H1 (cell line): ENCODE measurements around the gene DPYSL3. TPM values are rescaled to one million over a fixed set of nuclear protein-coding genes. Genes with fewer than 3 reads are reported as not detected.

ENCODE experiments used
- CTCF ChIA-PET: fragments of 300-600 bp; sonication (Branson Sonifier 250); formaldehyde crosslinking; loops from one replicate; lab custom pipeline; 2021; ENCODE audit not compliant: partially characterized antibody; lab: Charles Lee
- POLR2A ChIA-PET: fragments of 300-600 bp; sonication (Branson Sonifier 250); formaldehyde crosslinking; loops from one replicate; lab custom pipeline; 2021; ENCODE audit warnings: inconsistent platforms; ENCODE audit not compliant: partially characterized antibody; lab: Charles Lee
- DNase-seq, 2 experiments: peaks; one replicate each; pipeline versions ENCODE4 v3.0.0 to v3.0.0-alpha.2; 2010 to 2022; ENCODE audit warnings: low spot score in 2 of 2, low read depth in 1 of 2, mixed read lengths in 1 of 2
- FAIRE-seq: peaks from 2 replicates; lab custom pipeline; 2011; peaks lifted over from hg19 to GRCh38; lab: Jason Lieb, UNC
- H2AFZ ChIP-seq: 2 replicates; pipeline ENCODE4 v1.8.1; 2012; ENCODE audit warnings: low read length, inconsistent platforms
- H2AK5ac ChIP-seq: 2 replicates; pipeline ENCODE4 v1.6.1; 2013; ENCODE audit warnings: low read depth, low read length
- H2BK120ac ChIP-seq: replicated peaks from 2 replicates; pipeline ENCODE3; 2013; ENCODE audit warnings: low read depth, low read length, inconsistent platforms
- H2BK12ac ChIP-seq: 2 replicates; pipeline ENCODE4 v1.6.1; 2013; ENCODE audit warnings: low read depth, low read length
- H2BK15ac ChIP-seq: 2 replicates; pipeline ENCODE4 v1.6.1; 2013; ENCODE audit warnings: low read length
- H2BK20ac ChIP-seq: 2 replicates; pipeline ENCODE4 v1.6.1; 2013; ENCODE audit warnings: low read length
- H2BK5ac ChIP-seq: 2 replicates; pipeline ENCODE4 v1.6.1; 2013; ENCODE audit warnings: low read depth, low read length
- H3K14ac ChIP-seq: 2 replicates; pipeline ENCODE4 v1.6.1; 2013; ENCODE audit warnings: inconsistent platforms; ENCODE audit not compliant: insufficient read length
- H3K18ac ChIP-seq: 2 replicates; pipeline ENCODE4 v1.6.1; 2013; ENCODE audit warnings: low read length; ENCODE audit errors: extremely low read depth
- H3K23ac ChIP-seq: 2 replicates; pipeline ENCODE4 v1.6.1; 2013; ENCODE audit warnings: inconsistent platforms; ENCODE audit not compliant: insufficient read length
- H3K23me2 ChIP-seq: 2 replicates; pipeline ENCODE4 v1.6.1; 2013; ENCODE audit warnings: low read depth, low read length
- H3K27ac ChIP-seq: 2 replicates; pipeline ENCODE4 v1.6.1; 2011; ENCODE audit warnings: low read depth, low read length, inconsistent platforms
- H3K27me3 ChIP-seq, 4 experiments: replicated peaks in 1 of 4; 1 replicate in 1 of 4; 2 replicates in 3 of 4; pipeline versions ENCODE4 v1.6.1 to v1.8.1; 2011 to 2013; ENCODE audit warnings: low read length in 3 of 4, mild to moderate bottlenecking in 3 of 4, inconsistent platforms in 2 of 4, mixed read lengths in 2 of 4, moderate library complexity in 1 of 4; ENCODE audit not compliant: control insufficient read depth in 3 of 4, insufficient read depth in 3 of 4; ENCODE audit errors: extremely low read depth in 1 of 4
- H3K36me3 ChIP-seq, 4 experiments: 2 replicates each; pipeline versions ENCODE4 v1.6.1 to v1.8.1; 2011 to 2013; ENCODE audit warnings: mild to moderate bottlenecking in 4 of 4, low read length in 3 of 4, moderate library complexity in 2 of 4, control low read depth in 1 of 4, inconsistent platforms in 1 of 4; ENCODE audit not compliant: insufficient read depth in 4 of 4, control insufficient read depth in 2 of 4
- H3K4ac ChIP-seq: replicated peaks from 2 replicates; pipeline ENCODE3; 2013; ENCODE audit warnings: low read length, low read depth, mixed read lengths, inconsistent platforms; ENCODE audit not compliant: insufficient read length
- H3K4me1 ChIP-seq, 4 experiments: replicated peaks in 1 of 4; 1 replicate in 1 of 4; 2 replicates in 3 of 4; pipeline versions ENCODE4 v1.6.1 to v1.8.1; 2011 to 2013; ENCODE audit warnings: low read length in 3 of 4, inconsistent platforms in 2 of 4, mixed read lengths in 1 of 4; ENCODE audit not compliant: insufficient read depth in 4 of 4, control insufficient read depth in 3 of 4
- H3K4me2 ChIP-seq, 2 experiments: 2 replicates each; pipeline versions ENCODE4 v1.6.1 to v1.8.1; 2011 to 2013; ENCODE audit warnings: low read depth in 2 of 2, low read length in 2 of 2, control low read depth in 1 of 2, inconsistent platforms in 1 of 2, mild to moderate bottlenecking in 1 of 2; ENCODE audit not compliant: insufficient read depth in 1 of 2
- H3K4me3 ChIP-seq, 4 experiments: fragments of 200-600, 300-600 bp in 1 of 4; sonication (generic), shearing (Covaris generic), sonication (Bioruptor Twin) in 1 of 4; 2 replicates each; pipeline versions ENCODE4 v1.5.1 to v1.8.1; 2011 to 2016; ENCODE audit warnings: low read length in 4 of 4, low read depth in 3 of 4, control low read depth in 2 of 4, inconsistent platforms in 2 of 4, mild to moderate bottlenecking in 2 of 4, mixed read lengths in 1 of 4, moderate library complexity in 1 of 4; ENCODE audit not compliant: insufficient read depth in 2 of 4; ENCODE audit errors: extremely low read depth in 1 of 4
- H3K56ac ChIP-seq: replicated peaks from 2 replicates; pipeline ENCODE3; 2013; ENCODE audit warnings: low read depth, mild to moderate bottlenecking, mixed read lengths, low read length, inconsistent platforms; ENCODE audit not compliant: insufficient read length
- H3K79me1 ChIP-seq: 2 replicates; pipeline ENCODE4 v1.6.1; 2013; ENCODE audit warnings: low read depth, low read length, control low read depth
- H3K79me2 ChIP-seq, 2 experiments: 2 replicates each; pipeline versions ENCODE4 v1.6.1 to v1.8.1; 2012 to 2013; ENCODE audit warnings: low read length in 2 of 2, mild to moderate bottlenecking in 2 of 2, inconsistent platforms in 1 of 2; ENCODE audit not compliant: insufficient read depth in 2 of 2, control insufficient read depth in 1 of 2
- H3K9ac ChIP-seq, 4 experiments: replicated peaks in 1 of 4; 1 replicate in 1 of 4; 2 replicates in 3 of 4; pipeline versions ENCODE4 v1.6.1 to v1.8.1; 2011 to 2013; ENCODE audit warnings: low read depth in 3 of 4, low read length in 3 of 4, control low read depth in 2 of 4, mild to moderate bottlenecking in 2 of 4, moderate library complexity in 2 of 4, inconsistent platforms in 1 of 4; ENCODE audit errors: extremely low read depth in 1 of 4
- H3K9me3 ChIP-seq, 2 experiments: 2 replicates each; pipeline versions ENCODE4 v1.6.1 to v1.8.1; 2012 to 2013; ENCODE audit warnings: mild to moderate bottlenecking in 2 of 2, moderate library complexity in 2 of 2, control low read depth in 1 of 2, inconsistent platforms in 1 of 2, low read depth in 1 of 2, low read length in 1 of 2, mixed read lengths in 1 of 2; ENCODE audit not compliant: insufficient read depth in 2 of 2
- H4K20me1 ChIP-seq, 2 experiments: replicated peaks in 1 of 2; 2 replicates each; pipeline versions ENCODE3 to v1.8.1; 2011 to 2013; ENCODE audit warnings: inconsistent platforms in 2 of 2, low read length in 2 of 2, mild to moderate bottlenecking in 1 of 2; ENCODE audit not compliant: insufficient read depth in 2 of 2, control insufficient read depth in 1 of 2
- H4K5ac ChIP-seq: 2 replicates; pipeline ENCODE4 v1.6.1; 2013; ENCODE audit warnings: low read length, low read depth, mixed read lengths, inconsistent platforms; ENCODE audit not compliant: insufficient read length
- H4K8ac ChIP-seq: 2 replicates; pipeline ENCODE4 v1.8.0; 2013; ENCODE audit warnings: mild to moderate bottlenecking, moderate library complexity, low read length, inconsistent platforms; ENCODE audit not compliant: insufficient read depth; ENCODE audit errors: extremely low read depth
- H4K91ac ChIP-seq: replicated peaks from 2 replicates; pipeline ENCODE3; 2013; ENCODE audit warnings: low read length, mixed read lengths, inconsistent platforms; ENCODE audit not compliant: insufficient read length
- ASH2L ChIP-seq: fragments of 200-600, 300-600 bp; sonication (generic); IDR thresholded peaks from one replicate; pipeline ENCODE4 v1.7.1; 2017; ENCODE audit warnings: low read length
- BRCA1 ChIP-seq: IDR thresholded peaks from 2 replicates; pipeline ENCODE4 v1.6.1; 2012; ENCODE audit warnings: low read depth, low read length, improper control_type of control experiment
- CEBPB ChIP-seq: IDR thresholded peaks from 2 replicates; pipeline ENCODE4 v1.6.1; 2012; ENCODE audit warnings: low read depth, low read length
- CTCF ChIP-seq, 3 experiments: IDR thresholded peaks; 1 replicate in 2 of 3; 2 replicates in 1 of 3; pipeline versions ENCODE4 v1.5.1 to v1.6.1; 2011; ENCODE audit warnings: low read length in 3 of 3, mild to moderate bottlenecking in 3 of 3, inconsistent platforms in 2 of 3, low read depth in 1 of 3, moderate library complexity in 1 of 3; ENCODE audit not compliant: insufficient read depth in 1 of 3; ENCODE audit errors: control extremely low read depth in 1 of 3
- EZH2 ChIP-seq: fragments of 200-600 bp; sonication (generic); IDR thresholded peaks from 2 replicates; pipeline ENCODE4 v1.7.1; 2012; ENCODE audit warnings: low read depth, mild to moderate bottlenecking, moderate library complexity, low read length, inconsistent platforms; ENCODE audit not compliant: severe bottlenecking
- HDAC2 ChIP-seq, 2 experiments: fragments of 300-600 bp in 1 of 2; sonication (generic) in 1 of 2; IDR thresholded peaks; 2 replicates each; pipeline ENCODE4 v1.6.1; 2011 to 2012; ENCODE audit warnings: low read depth in 2 of 2, low read length in 2 of 2, mild to moderate bottlenecking in 2 of 2, moderate library complexity in 2 of 2, borderline replicate concordance in 1 of 2, inconsistent platforms in 1 of 2
- JUND ChIP-seq: IDR thresholded peaks from 2 replicates; pipeline ENCODE4 v1.6.1; 2011; ENCODE audit warnings: mild to moderate bottlenecking, improper control_type of control experiment, low read length
- MAFK ChIP-seq: IDR thresholded peaks from 2 replicates; pipeline ENCODE4 v1.6.1; 2012; ENCODE audit warnings: low read depth, mild to moderate bottlenecking, improper control_type of control experiment, low read length
- MAX ChIP-seq: IDR thresholded peaks from 2 replicates; pipeline ENCODE4 v1.6.1; 2012; ENCODE audit warnings: inconsistent platforms
- SP4 ChIP-seq: IDR thresholded peaks from 2 replicates; pipeline ENCODE4 v1.6.1; 2012; ENCODE audit warnings: low read length, inconsistent platforms
- TAF1 ChIP-seq: IDR thresholded peaks from 2 replicates; pipeline ENCODE4 v1.6.1; 2011; ENCODE audit warnings: mild to moderate bottlenecking, low read depth, low read length
- TCF12 ChIP-seq: IDR thresholded peaks from 2 replicates; pipeline ENCODE4 v1.6.1; 2011; ENCODE audit warnings: low read depth, mild to moderate bottlenecking, low read length
- WGBS, 2 experiments: shearing (Covaris generic) in 1 of 2; methylation state at CpG; one replicate each; pipeline versions ENCODE4 v1.1.6 to v1.1.7; 2013 to 2015; ENCODE audit warnings: low lambda C conversion rate in 2 of 2, mixed read lengths in 2 of 2, inconsistent platforms in 1 of 2, low coverage in 1 of 2, missing lambda C conversion rate in 1 of 2; ENCODE audit not compliant: insufficient replicate concordance in 2 of 2, insufficient coverage in 1 of 2, insufficient read length in 1 of 2; ENCODE audit errors: extremely low coverage in 1 of 2, missing lambda C conversion rate in 1 of 2; 5-methylcytosine and 5-hydroxymethylcytosine counted together
- polyA plus RNA-seq, 7 experiments: library from polyadenylated mRNA; depleted of rRNA in 3 of 7; stranded (reverse) in 5 of 7; unstranded in 2 of 7; fragments of >200 nt in 5 of 7; fragments of 200-250 nt in 2 of 7; gene quantifications; 1 replicate in 5 of 7; 2 replicates in 1 of 7; 4 replicates in 1 of 7; pipeline versions ENCODE4 v1.2.1 to v1.2.3, GENCODE V29; 2011 to 2013; ENCODE audit warnings: missing spikeins in 2 of 7, mixed read lengths in 2 of 7
- total RNA-seq: library from RNA; stranded (reverse); fragmentation: NEBNext Ultra II Directional; extraction: Animal tissue kit (Norgen Biotek cat#: 25700); gene quantifications from 2 replicates; pipeline ENCODE4 v1.2.1, GENCODE V29; 2021

The DPYSL3 gene
- total and polyA plus RNA-seq, 2 of the 8 experiments (the other 6 are each of a cell fraction or from before 2014, with no cell fraction given) = 268 to 387 TPM

GRCh38 chr5:147446523-147446922 lies 63.3 kb downstream of the DPYSL3 start:
- ChIA-PET POLR2A (interaction anchor here (1.1 to 1.4 kb wide), 2 partner anchors 9 to 12 kb away, joined by 3 to 8 read pairs; no protein-coding TSS in a partner anchor), CTCF (interaction anchor here (0.6 to 1.9 kb wide), 9 partner anchors 9 to 135 kb away, joined by 3 to 10 read pairs (median 3); no protein-coding TSS in a partner anchor)
- H3K79me2 ChIP-seq = peaks cover 78 to 100% of the 10 kb centered on the region in 2 experiments
- no peak overlapping the region for H4K5ac ChIP-seq
- no peaks in the 10 kb centered on the region for H3K9me3 ChIP-seq
- H4K8ac ChIP-seq = no peak overlapping the region
- H3K27me3 ChIP-seq = no peaks in the 10 kb centered on the region
- H3K4me1 ChIP-seq = peaks cover 8 to 20% (median 19%) of the 10 kb centered on the region in 4 experiments; a peak in 6 of 7 replicates
- no peak overlapping the region for H2AFZ ChIP-seq
- peaks cover 28 to 32% of the 10 kb centered on the region in 2 experiments for H4K20me1 ChIP-seq
- H2BK120ac ChIP-seq = no peak overlapping the region
- no peak overlapping the region for H3K56ac ChIP-seq
- no peak overlapping the region for H2BK20ac ChIP-seq
- WGBS, 2 experiments = 87% methylated on average over 2 of the region's 2 CpGs; no CpG with 5 or more reads in 1 of the 2 experiments
- DNase-seq (no peak), FAIRE-seq (no peak)
- H3K23ac ChIP-seq = no peak overlapping the region
- H2BK5ac ChIP-seq = no peak overlapping the region
- peaks cover 3 to 58% (median 22%) of the 10 kb centered on the region in 4 experiments; a peak in 6 of 8 replicates for H3K36me3 ChIP-seq
- H3K27ac ChIP-seq = no peak overlapping the region
- H3K4me3 ChIP-seq = no peak overlapping the region
- H3K9ac ChIP-seq = no peak overlapping the region
- no peak overlapping the region for H4K91ac ChIP-seq
- H3K4ac ChIP-seq = no peak overlapping the region
- H2AK5ac ChIP-seq = no peak overlapping the region
- H3K4me2 ChIP-seq = no peak overlapping the region
- H3K14ac ChIP-seq = no peak overlapping the region
- no peaks in the 10 kb centered on the region for H3K23me2 ChIP-seq
- no peak overlapping the region for H2BK15ac ChIP-seq
- no peak overlapping the region for H2BK12ac ChIP-seq
- H3K79me1 ChIP-seq = peaks cover 5% of the 10 kb centered on the region
- H3K18ac ChIP-seq = no peak overlapping the region
- TF ChIP-seq MAX = no peak
- no peak for TF ChIP-seq HDAC2 (IDR thresholded peaks at IDR 0.05; ENCODE audit: borderline replicate concordance in 1 of 2, low read depth in 2 of 2, low read length in 2 of 2)
- no peak for TF ChIP-seq CEBPB
- TF ChIP-seq MAFK = no peak
- no peak for TF ChIP-seq JUND
- no peak for TF ChIP-seq TCF12
- no peak for TF ChIP-seq EZH2
- no peak for TF ChIP-seq TAF1
- TF ChIP-seq CTCF (IDR thresholded peaks at IDR 0.05; ENCODE audit: control extremely low read depth in 1 of 3, insufficient read depth in 1 of 3, low read depth in 1 of 3, low read length in 3 of 3) = no peak
- TF ChIP-seq BRCA1 = no peak
- no peak for TF ChIP-seq SP4
- TF ChIP-seq ASH2L = no peak
